ENCODE data around the gene APBA1.

The APBA1 gene

DNA sequence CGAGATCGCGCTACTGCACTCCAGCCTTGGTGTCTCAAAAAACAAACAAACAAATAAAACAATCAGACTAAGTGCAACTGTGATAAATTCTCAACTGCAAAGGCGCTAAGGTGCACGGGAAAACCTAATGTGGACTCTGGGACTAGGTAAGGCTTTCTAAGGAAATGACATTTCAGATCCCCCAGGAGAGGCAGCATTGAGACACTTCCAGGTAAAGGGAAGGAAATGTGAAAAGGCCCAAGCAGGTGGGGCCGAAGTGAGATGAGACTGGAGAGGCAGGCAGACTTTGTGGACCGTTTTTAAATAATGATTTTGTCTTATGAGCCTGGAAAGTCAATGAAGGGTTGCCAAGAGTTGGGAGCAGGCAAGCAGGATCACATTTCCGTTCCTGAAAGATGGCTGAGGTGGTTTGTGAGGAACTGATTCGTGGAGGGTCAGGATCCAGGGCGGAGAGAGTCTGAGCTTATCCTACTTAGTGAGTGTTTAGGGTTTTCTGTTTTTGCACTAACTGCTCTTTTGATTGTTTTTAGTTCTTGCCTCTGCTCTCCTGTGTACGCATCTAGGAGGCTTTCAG is 2.0 kb upstream of the APBA1 start:
- Histone ChIP-seq H3K9ac (ENCODE audit: low read depth, low read length) (no peak overlapping the region), H3K4me3 (ENCODE audit: low read depth in 1 of 2, low read length in 2 of 2) (no peak overlapping the region), H4K20me1 (ENCODE audit: insufficient read depth, low read length) (no peaks in the 10 kb centered on the region), H3K27me3 (ENCODE audit: insufficient read depth, low read length, poor library complexity) (no peaks in the 10 kb centered on the region), H3K27ac (ENCODE audit: low read length) (no peak overlapping the region), H2AFZ (ENCODE audit: low read depth, low read length) (no peak overlapping the region), H3K4me1 (ENCODE audit: insufficient read depth, low read length) (no peaks in the 10 kb centered on the region), H3K9me3 (ENCODE audit: insufficient read depth, low read length, severe bottlenecking) (no peaks in the 10 kb centered on the region), H3K4me2 (ENCODE audit: insufficient read depth, low read length) (no peak overlapping the region), H3K79me2 (ENCODE audit: insufficient read depth, low read length) (no peaks in the 10 kb centered on the region), H3K36me3 (ENCODE audit: insufficient read depth, low read length) (no peaks in the 10 kb centered on the region)
- no peak for ATAC-seq (ENCODE audit: insufficient read depth, low read depth)
- TF ChIP-seq EZH2 (IDR thresholded peaks at IDR 0.05; ENCODE audit: borderline replicate concordance, low read depth, low read length, severe bottlenecking), result no peak
- TF ChIP-seq, protein P1, sequence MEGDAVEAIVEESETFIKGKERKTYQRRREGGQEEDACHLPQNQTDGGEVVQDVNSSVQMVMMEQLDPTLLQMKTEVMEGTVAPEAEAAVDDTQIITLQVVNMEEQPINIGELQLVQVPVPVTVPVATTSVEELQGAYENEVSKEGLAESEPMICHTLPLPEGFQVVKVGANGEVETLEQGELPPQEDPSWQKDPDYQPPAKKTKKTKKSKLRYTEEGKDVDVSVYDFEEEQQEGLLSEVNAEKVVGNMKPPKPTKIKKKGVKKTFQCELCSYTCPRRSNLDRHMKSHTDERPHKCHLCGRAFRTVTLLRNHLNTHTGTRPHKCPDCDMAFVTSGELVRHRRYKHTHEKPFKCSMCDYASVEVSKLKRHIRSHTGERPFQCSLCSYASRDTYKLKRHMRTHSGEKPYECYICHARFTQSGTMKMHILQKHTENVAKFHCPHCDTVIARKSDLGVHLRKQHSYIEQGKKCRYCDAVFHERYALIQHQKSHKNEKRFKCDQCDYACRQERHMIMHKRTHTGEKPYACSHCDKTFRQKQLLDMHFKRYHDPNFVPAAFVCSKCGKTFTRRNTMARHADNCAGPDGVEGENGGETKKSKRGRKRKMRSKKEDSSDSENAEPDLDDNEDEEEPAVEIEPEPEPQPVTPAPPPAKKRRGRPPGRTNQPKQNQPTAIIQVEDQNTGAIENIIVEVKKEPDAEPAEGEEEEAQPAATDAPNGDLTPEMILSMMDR (IDR thresholded peaks at IDR 0.05; ENCODE audit: borderline replicate concordance, extremely low read depth, low read length, poor library complexity, severe bottlenecking), result no peak
- no peak for DNase-seq

DNA sequence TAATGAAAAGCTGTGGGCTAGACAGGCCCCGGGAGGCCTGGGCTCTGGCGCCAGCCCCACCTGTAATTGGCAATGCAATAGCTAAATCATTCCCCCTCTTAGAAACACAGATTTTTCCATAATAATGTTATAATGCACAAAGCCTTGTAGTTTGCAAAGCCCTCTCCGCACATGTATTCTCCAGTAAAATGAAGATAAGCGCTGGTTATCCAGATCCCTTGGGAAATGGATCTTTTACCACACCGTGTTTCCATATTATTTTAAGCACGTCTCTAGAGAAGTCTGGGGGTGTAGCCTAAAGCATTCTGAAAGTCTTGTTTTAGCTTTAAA is 1.1 kb upstream of the APBA1 start:
- Histone ChIP-seq H3K4me2 (ENCODE audit: insufficient read depth, low read length) (no peak overlapping the region), H3K4me1 (ENCODE audit: insufficient read depth, low read length) (no peaks in the 10 kb centered on the region), H3K36me3 (ENCODE audit: insufficient read depth, low read length) (no peaks in the 10 kb centered on the region), H3K9me3 (ENCODE audit: insufficient read depth, low read length, severe bottlenecking) (no peaks in the 10 kb centered on the region), H3K9ac (ENCODE audit: low read depth, low read length) (no peak overlapping the region), H4K20me1 (ENCODE audit: insufficient read depth, low read length) (no peaks in the 10 kb centered on the region), H2AFZ (ENCODE audit: low read depth, low read length) (no peak overlapping the region), H3K79me2 (ENCODE audit: insufficient read depth, low read length) (no peaks in the 10 kb centered on the region), H3K27me3 (ENCODE audit: insufficient read depth, low read length, poor library complexity) (no peaks in the 10 kb centered on the region), H3K4me3 (ENCODE audit: low read depth in 1 of 2, low read length in 2 of 2) (no peak overlapping the region), H3K27ac (ENCODE audit: low read length) (no peak overlapping the region)
- no peak for TF ChIP-seq EZH2 (IDR thresholded peaks at IDR 0.05; ENCODE audit: borderline replicate concordance, low read depth, low read length, severe bottlenecking)
- TF ChIP-seq, protein P1 (IDR thresholded peaks at IDR 0.05; ENCODE audit: borderline replicate concordance, extremely low read depth, low read length, poor library complexity, severe bottlenecking), result no peak
- no peak for ATAC-seq (ENCODE audit: insufficient read depth, low read depth)
- no peak for DNase-seq

DNA sequence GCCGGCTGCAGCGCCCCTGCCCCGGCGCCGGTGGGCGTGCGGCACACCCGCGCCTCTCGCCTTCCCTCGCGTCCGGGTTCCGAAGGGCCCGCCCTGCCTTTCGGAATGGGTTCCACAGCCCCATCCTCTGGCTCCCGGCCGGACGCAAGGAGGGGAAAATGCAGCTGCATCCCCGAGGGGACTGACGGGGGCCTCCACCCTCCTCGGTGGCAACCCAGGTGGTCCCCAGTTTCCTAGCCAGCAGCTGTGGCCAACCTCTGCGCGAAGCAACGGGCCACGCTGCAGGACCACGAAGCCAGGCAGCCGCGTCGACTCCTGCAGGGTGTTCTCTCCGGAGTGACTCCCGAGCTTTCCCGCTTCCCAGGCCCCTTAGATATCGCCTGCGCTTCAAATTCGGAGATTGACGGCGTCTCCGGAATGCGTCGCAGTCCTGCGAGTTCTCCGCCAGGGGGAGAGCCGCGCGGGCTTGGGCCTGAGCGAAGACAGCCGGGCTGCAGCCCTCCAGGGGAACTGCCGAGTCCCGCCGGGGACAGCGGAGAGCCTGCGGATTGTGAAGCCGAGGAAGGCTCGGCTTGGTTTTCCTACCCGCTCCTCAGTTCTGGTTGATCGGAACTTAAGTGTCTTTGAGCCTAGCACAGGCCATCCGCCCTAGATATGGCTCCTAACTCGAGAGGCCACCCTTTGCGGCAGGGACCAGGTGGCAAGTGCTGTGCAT is 582 bp upstream of the APBA1 start:
- no peaks in the 10 kb centered on the region for H4K20me1 ChIP-seq (ENCODE audit: insufficient read depth, low read length)
- H3K9me3 ChIP-seq (ENCODE audit: insufficient read depth, low read length, severe bottlenecking), result no peaks in the 10 kb centered on the region
- DNase-seq (no peak), ATAC-seq (ENCODE audit: insufficient read depth, low read depth) (no peak)
- no peaks in the 10 kb centered on the region for H3K79me2 ChIP-seq (ENCODE audit: insufficient read depth, low read length)
- TF ChIP-seq, protein P1 (IDR thresholded peaks at IDR 0.05; ENCODE audit: borderline replicate concordance, extremely low read depth, low read length, poor library complexity, severe bottlenecking), result no peak
- TF ChIP-seq EZH2 (IDR thresholded peaks at IDR 0.05; ENCODE audit: borderline replicate concordance, low read depth, low read length, severe bottlenecking), result no peak
- no peak overlapping the region for H3K4me3 ChIP-seq (ENCODE audit: low read depth in 1 of 2, low read length in 2 of 2)
- no peak overlapping the region for H3K27ac ChIP-seq (ENCODE audit: low read length)
- H3K9ac ChIP-seq (ENCODE audit: low read depth, low read length), result no peak overlapping the region
- H3K4me1 ChIP-seq (ENCODE audit: insufficient read depth, low read length), result no peaks in the 10 kb centered on the region
- no peaks in the 10 kb centered on the region for H3K27me3 ChIP-seq (ENCODE audit: insufficient read depth, low read length, poor library complexity)
- no peak overlapping the region for H2AFZ ChIP-seq (ENCODE audit: low read depth, low read length)
- no peaks in the 10 kb centered on the region for H3K36me3 ChIP-seq (ENCODE audit: insufficient read depth, low read length)
- H3K4me2 ChIP-seq (ENCODE audit: insufficient read depth, low read length), result no peak overlapping the region
